H1 (cell line): ENCODE results near the gene UBE2O. TPM values are rescaled to one million over a fixed set of nuclear protein-coding genes. Genes with fewer than 3 reads are reported as not detected.

Source experiments
- CTCF ChIA-PET: fragments of 300-600 bp; sonication (Branson Sonifier 250); formaldehyde crosslinking; loops from one replicate; lab custom pipeline; 2021; ENCODE audit not compliant: partially characterized antibody; lab: Charles Lee
- POLR2A ChIA-PET: fragments of 300-600 bp; sonication (Branson Sonifier 250); formaldehyde crosslinking; loops from one replicate; lab custom pipeline; 2021; ENCODE audit warnings: inconsistent platforms; ENCODE audit not compliant: partially characterized antibody; lab: Charles Lee
- DNase-seq, 2 experiments: peaks; one replicate each; pipeline versions ENCODE4 v3.0.0 to v3.0.0-alpha.2; 2010 to 2022; ENCODE audit warnings: low spot score in 2 of 2, low read depth in 1 of 2, mixed read lengths in 1 of 2
- FAIRE-seq: peaks from 2 replicates; lab custom pipeline; 2011; peaks lifted over from hg19 to GRCh38; lab: Jason Lieb, UNC
- H2AFZ ChIP-seq: 2 replicates; pipeline ENCODE4 v1.8.1; 2012; ENCODE audit warnings: low read length, inconsistent platforms
- H2AK5ac ChIP-seq: 2 replicates; pipeline ENCODE4 v1.6.1; 2013; ENCODE audit warnings: low read depth, low read length
- H2BK120ac ChIP-seq: replicated peaks from 2 replicates; pipeline ENCODE3; 2013; ENCODE audit warnings: low read depth, low read length, inconsistent platforms
- H2BK12ac ChIP-seq: 2 replicates; pipeline ENCODE4 v1.6.1; 2013; ENCODE audit warnings: low read depth, low read length
- H2BK15ac ChIP-seq: 2 replicates; pipeline ENCODE4 v1.6.1; 2013; ENCODE audit warnings: low read length
- H2BK20ac ChIP-seq: 2 replicates; pipeline ENCODE4 v1.6.1; 2013; ENCODE audit warnings: low read length
- H2BK5ac ChIP-seq: 2 replicates; pipeline ENCODE4 v1.6.1; 2013; ENCODE audit warnings: low read depth, low read length
- H3K14ac ChIP-seq: 2 replicates; pipeline ENCODE4 v1.6.1; 2013; ENCODE audit warnings: inconsistent platforms; ENCODE audit not compliant: insufficient read length
- H3K18ac ChIP-seq: 2 replicates; pipeline ENCODE4 v1.6.1; 2013; ENCODE audit warnings: low read length; ENCODE audit errors: extremely low read depth
- H3K23ac ChIP-seq: 2 replicates; pipeline ENCODE4 v1.6.1; 2013; ENCODE audit warnings: inconsistent platforms; ENCODE audit not compliant: insufficient read length
- H3K23me2 ChIP-seq: 2 replicates; pipeline ENCODE4 v1.6.1; 2013; ENCODE audit warnings: low read depth, low read length
- H3K27ac ChIP-seq: 2 replicates; pipeline ENCODE4 v1.6.1; 2011; ENCODE audit warnings: low read depth, low read length, inconsistent platforms
- H3K27me3 ChIP-seq, 4 experiments: replicated peaks in 1 of 4; 1 replicate in 1 of 4; 2 replicates in 3 of 4; pipeline versions ENCODE4 v1.6.1 to v1.8.1; 2011 to 2013; ENCODE audit warnings: low read length in 3 of 4, mild to moderate bottlenecking in 3 of 4, inconsistent platforms in 2 of 4, mixed read lengths in 2 of 4, moderate library complexity in 1 of 4; ENCODE audit not compliant: control insufficient read depth in 3 of 4, insufficient read depth in 3 of 4; ENCODE audit errors: extremely low read depth in 1 of 4
- H3K36me3 ChIP-seq, 4 experiments: 2 replicates each; pipeline versions ENCODE4 v1.6.1 to v1.8.1; 2011 to 2013; ENCODE audit warnings: mild to moderate bottlenecking in 4 of 4, low read length in 3 of 4, moderate library complexity in 2 of 4, control low read depth in 1 of 4, inconsistent platforms in 1 of 4; ENCODE audit not compliant: insufficient read depth in 4 of 4, control insufficient read depth in 2 of 4
- H3K4ac ChIP-seq: replicated peaks from 2 replicates; pipeline ENCODE3; 2013; ENCODE audit warnings: low read length, low read depth, mixed read lengths, inconsistent platforms; ENCODE audit not compliant: insufficient read length
- H3K4me1 ChIP-seq, 4 experiments: replicated peaks in 1 of 4; 1 replicate in 1 of 4; 2 replicates in 3 of 4; pipeline versions ENCODE4 v1.6.1 to v1.8.1; 2011 to 2013; ENCODE audit warnings: low read length in 3 of 4, inconsistent platforms in 2 of 4, mixed read lengths in 1 of 4; ENCODE audit not compliant: insufficient read depth in 4 of 4, control insufficient read depth in 3 of 4
- H3K4me2 ChIP-seq, 2 experiments: 2 replicates each; pipeline versions ENCODE4 v1.6.1 to v1.8.1; 2011 to 2013; ENCODE audit warnings: low read depth in 2 of 2, low read length in 2 of 2, control low read depth in 1 of 2, inconsistent platforms in 1 of 2, mild to moderate bottlenecking in 1 of 2; ENCODE audit not compliant: insufficient read depth in 1 of 2
- H3K4me3 ChIP-seq, 4 experiments: fragments of 200-600, 300-600 bp in 1 of 4; sonication (generic), shearing (Covaris generic), sonication (Bioruptor Twin) in 1 of 4; 2 replicates each; pipeline versions ENCODE4 v1.5.1 to v1.8.1; 2011 to 2016; ENCODE audit warnings: low read length in 4 of 4, low read depth in 3 of 4, control low read depth in 2 of 4, inconsistent platforms in 2 of 4, mild to moderate bottlenecking in 2 of 4, mixed read lengths in 1 of 4, moderate library complexity in 1 of 4; ENCODE audit not compliant: insufficient read depth in 2 of 4; ENCODE audit errors: extremely low read depth in 1 of 4
- H3K56ac ChIP-seq: replicated peaks from 2 replicates; pipeline ENCODE3; 2013; ENCODE audit warnings: low read depth, mild to moderate bottlenecking, mixed read lengths, low read length, inconsistent platforms; ENCODE audit not compliant: insufficient read length
- H3K79me1 ChIP-seq: 2 replicates; pipeline ENCODE4 v1.6.1; 2013; ENCODE audit warnings: low read depth, low read length, control low read depth
- H3K79me2 ChIP-seq, 2 experiments: 2 replicates each; pipeline versions ENCODE4 v1.6.1 to v1.8.1; 2012 to 2013; ENCODE audit warnings: low read length in 2 of 2, mild to moderate bottlenecking in 2 of 2, inconsistent platforms in 1 of 2; ENCODE audit not compliant: insufficient read depth in 2 of 2, control insufficient read depth in 1 of 2
- H3K9ac ChIP-seq, 4 experiments: replicated peaks in 1 of 4; 1 replicate in 1 of 4; 2 replicates in 3 of 4; pipeline versions ENCODE4 v1.6.1 to v1.8.1; 2011 to 2013; ENCODE audit warnings: low read depth in 3 of 4, low read length in 3 of 4, control low read depth in 2 of 4, mild to moderate bottlenecking in 2 of 4, moderate library complexity in 2 of 4, inconsistent platforms in 1 of 4; ENCODE audit errors: extremely low read depth in 1 of 4
- H3K9me3 ChIP-seq, 2 experiments: 2 replicates each; pipeline versions ENCODE4 v1.6.1 to v1.8.1; 2012 to 2013; ENCODE audit warnings: mild to moderate bottlenecking in 2 of 2, moderate library complexity in 2 of 2, control low read depth in 1 of 2, inconsistent platforms in 1 of 2, low read depth in 1 of 2, low read length in 1 of 2, mixed read lengths in 1 of 2; ENCODE audit not compliant: insufficient read depth in 2 of 2
- H4K20me1 ChIP-seq, 2 experiments: replicated peaks in 1 of 2; 2 replicates each; pipeline versions ENCODE3 to v1.8.1; 2011 to 2013; ENCODE audit warnings: inconsistent platforms in 2 of 2, low read length in 2 of 2, mild to moderate bottlenecking in 1 of 2; ENCODE audit not compliant: insufficient read depth in 2 of 2, control insufficient read depth in 1 of 2
- H4K5ac ChIP-seq: 2 replicates; pipeline ENCODE4 v1.6.1; 2013; ENCODE audit warnings: low read length, low read depth, mixed read lengths, inconsistent platforms; ENCODE audit not compliant: insufficient read length
- H4K8ac ChIP-seq: 2 replicates; pipeline ENCODE4 v1.8.0; 2013; ENCODE audit warnings: mild to moderate bottlenecking, moderate library complexity, low read length, inconsistent platforms; ENCODE audit not compliant: insufficient read depth; ENCODE audit errors: extremely low read depth
- H4K91ac ChIP-seq: replicated peaks from 2 replicates; pipeline ENCODE3; 2013; ENCODE audit warnings: low read length, mixed read lengths, inconsistent platforms; ENCODE audit not compliant: insufficient read length
- BACH1 ChIP-seq: IDR thresholded peaks from 2 replicates; pipeline ENCODE4 v1.6.1; 2012; ENCODE audit warnings: low read length, improper control_type of control experiment
- CREB1 ChIP-seq: IDR thresholded peaks from 2 replicates; pipeline ENCODE4 v1.6.1; 2012; ENCODE audit warnings: inconsistent platforms
- EGR1 ChIP-seq: IDR thresholded peaks from 2 replicates; pipeline ENCODE4 v1.6.1; 2011; ENCODE audit warnings: low read depth, low read length, borderline replicate concordance
- RNF2 ChIP-seq: fragments of 200-900, 300-1000 bp; sonication (generic); IDR thresholded peaks from 2 replicates; pipeline ENCODE4 v1.7.1; 2016; ENCODE audit warnings: borderline replicate concordance, low read depth, mild to moderate bottlenecking, antibody characterized with exemption, low read length; ENCODE audit not compliant: poor library complexity, severe bottlenecking; ENCODE audit errors: missing control alignments
- SAP30 ChIP-seq: fragments of 300-600 bp; sonication (generic); IDR thresholded peaks from 2 replicates; pipeline ENCODE4 v1.7.1; 2012; ENCODE audit warnings: low read length, moderate library complexity, mild to moderate bottlenecking, inconsistent platforms; ENCODE audit not compliant: insufficient read depth, insufficient replicate concordance
- TAF1 ChIP-seq: IDR thresholded peaks from 2 replicates; pipeline ENCODE4 v1.6.1; 2011; ENCODE audit warnings: mild to moderate bottlenecking, low read depth, low read length
- TBP ChIP-seq: IDR thresholded peaks from 2 replicates; pipeline ENCODE4 v1.6.1; 2011; ENCODE audit warnings: low read depth, low read length, improper control_type of control experiment
- YY1 ChIP-seq: IDR thresholded peaks from 2 replicates; pipeline ENCODE4 v1.6.1; 2011; ENCODE audit warnings: low read depth, mild to moderate bottlenecking, low read length
- WGBS, 2 experiments: shearing (Covaris generic) in 1 of 2; methylation state at CpG; one replicate each; pipeline versions ENCODE4 v1.1.6 to v1.1.7; 2013 to 2015; ENCODE audit warnings: low lambda C conversion rate in 2 of 2, mixed read lengths in 2 of 2, inconsistent platforms in 1 of 2, low coverage in 1 of 2, missing lambda C conversion rate in 1 of 2; ENCODE audit not compliant: insufficient replicate concordance in 2 of 2, insufficient coverage in 1 of 2, insufficient read length in 1 of 2; ENCODE audit errors: extremely low coverage in 1 of 2, missing lambda C conversion rate in 1 of 2; 5-methylcytosine and 5-hydroxymethylcytosine counted together
- polyA plus RNA-seq, 7 experiments: library from polyadenylated mRNA; depleted of rRNA in 3 of 7; stranded (reverse) in 5 of 7; unstranded in 2 of 7; fragments of >200 nt in 5 of 7; fragments of 200-250 nt in 2 of 7; gene quantifications; 1 replicate in 5 of 7; 2 replicates in 1 of 7; 4 replicates in 1 of 7; pipeline versions ENCODE4 v1.2.1 to v1.2.3, GENCODE V29; 2011 to 2013; ENCODE audit warnings: missing spikeins in 2 of 7, mixed read lengths in 2 of 7
- total RNA-seq: library from RNA; stranded (reverse); fragmentation: NEBNext Ultra II Directional; extraction: Animal tissue kit (Norgen Biotek cat#: 25700); gene quantifications from 2 replicates; pipeline ENCODE4 v1.2.1, GENCODE V29; 2021
- TF ChIP-seq, protein P1 (sequence below): IDR thresholded peaks from 2 replicates; pipeline ENCODE4 v1.6.1; 2012; ENCODE audit warnings: low read length, inconsistent platforms

UBE2O gene
- total and polyA plus RNA-seq, 2 of the 8 experiments (the other 6 are each of a cell fraction or from before 2014, with no cell fraction given): 24.4 to 63.0 TPM

DNA sequence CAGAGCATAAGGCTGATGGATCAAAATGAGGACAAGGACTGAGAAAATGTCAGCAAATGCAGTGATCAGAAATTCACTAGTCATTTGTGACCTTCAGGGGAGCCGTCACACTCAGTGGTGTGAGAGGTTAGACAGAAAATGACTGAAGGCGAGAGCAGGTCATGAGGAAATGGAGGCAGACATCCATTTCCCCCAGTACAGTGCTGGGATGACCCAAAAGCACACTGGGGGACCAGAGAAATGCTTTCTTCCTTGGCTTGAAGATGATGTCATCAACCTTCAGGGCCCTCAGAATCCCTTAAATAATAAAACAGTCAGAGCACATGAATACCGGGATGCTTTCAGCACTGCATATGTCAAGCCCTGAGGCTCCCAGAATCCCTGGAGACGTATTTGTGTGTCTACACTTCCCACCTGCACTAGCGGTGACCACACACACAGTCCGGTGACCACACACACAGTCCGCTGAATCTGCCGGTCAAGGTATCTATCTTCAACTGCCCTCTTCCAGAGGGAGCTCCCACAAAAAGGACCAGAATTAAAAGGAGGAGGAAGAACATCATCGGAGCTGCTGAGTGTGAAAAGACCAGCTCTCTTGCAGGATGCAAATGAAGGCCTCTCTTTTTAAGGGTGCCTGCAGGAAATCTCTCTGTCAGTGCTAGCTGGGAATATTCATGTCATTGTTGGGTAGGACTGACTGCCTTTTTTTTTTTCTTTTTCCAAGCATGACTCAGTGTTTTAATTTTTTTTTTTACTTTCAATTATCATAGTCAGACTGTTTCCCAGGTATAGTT is 8.2 kb downstream of the UBE2O start:
- no peak for FAIRE-seq
- Histone ChIP-seq H3K4me2 (peak overlapping the region; percentile 56 to 65), H2AFZ (no peak overlapping the region), H3K18ac (peak overlapping the region; percentile 53), H4K91ac (peak overlapping the region; percentile 38), H3K4me1 (peaks cover 35 to 67% (median 64%) of the 10 kb centered on the region in 4 experiments), H3K27ac (peak overlapping the region; percentile 22; the same call in 1 of the 2 replicates), H3K9ac (no peak overlapping the region), H4K8ac (no peak overlapping the region), H2AK5ac (peak overlapping the region; percentile 71; the same call in 1 of the 2 replicates), H2BK5ac (peak overlapping the region; percentile 85), H3K23ac (no peak overlapping the region), H3K4ac (no peak overlapping the region), H3K36me3 (no peaks in the 10 kb centered on the region), H3K23me2 (no peaks in the 10 kb centered on the region), H2BK120ac (no peak overlapping the region), H3K4me3 (peak overlapping the region in 1 of 4 experiments; percentile 31; a peak in 2 of 8 replicates), H3K79me2 (peaks cover 26 to 93% of the 10 kb centered on the region in 2 experiments), H3K79me1 (peaks cover 18% of the 10 kb centered on the region), H3K14ac (no peak overlapping the region), H4K5ac (peak overlapping the region; percentile 3), H2BK20ac (no peak overlapping the region; the same call in 1 of the 2 replicates), H3K56ac (no peak overlapping the region), H4K20me1 (peaks cover 15 to 31% of the 10 kb centered on the region in 2 experiments), H2BK12ac (peak overlapping the region; percentile 32; the same call in 1 of the 2 replicates), H3K9me3 (no peaks in the 10 kb centered on the region), H2BK15ac (no peak overlapping the region), H3K27me3 (no peaks in the 10 kb centered on the region)
- DNase-seq: no peak
- ChIA-PET POLR2A (interaction anchor here (0.6 to 1.7 kb wide), 7 partner anchors 7 to 113 kb away, joined by 3 to 6 read pairs (median 4); partner anchors contain the start of genes AANAT, SPHK1 and UBE2O), CTCF (interaction anchor here (0.6 to 3.2 kb wide), 17 partner anchors 9 to 1099 kb away, joined by 3 to 20 read pairs (median 6); partner anchors contain the start of gene UBE2O)
- WGBS, 2 experiments: 15% methylated on average over 9 of the region's 9 CpGs; no CpG with 5 or more reads in 1 of the 2 experiments
- peak; percentile 98 for TF ChIP-seq BACH1
- TF ChIP-seq EGR1: no peak
- TF ChIP-seq SAP30: peak; percentile 27
- no peak for TF ChIP-seq CREB1
- no peak for TF ChIP-seq YY1
- peak; percentile 28; the same call in 1 of the 2 replicates for TF ChIP-seq TBP
- TF ChIP-seq, protein P1, sequence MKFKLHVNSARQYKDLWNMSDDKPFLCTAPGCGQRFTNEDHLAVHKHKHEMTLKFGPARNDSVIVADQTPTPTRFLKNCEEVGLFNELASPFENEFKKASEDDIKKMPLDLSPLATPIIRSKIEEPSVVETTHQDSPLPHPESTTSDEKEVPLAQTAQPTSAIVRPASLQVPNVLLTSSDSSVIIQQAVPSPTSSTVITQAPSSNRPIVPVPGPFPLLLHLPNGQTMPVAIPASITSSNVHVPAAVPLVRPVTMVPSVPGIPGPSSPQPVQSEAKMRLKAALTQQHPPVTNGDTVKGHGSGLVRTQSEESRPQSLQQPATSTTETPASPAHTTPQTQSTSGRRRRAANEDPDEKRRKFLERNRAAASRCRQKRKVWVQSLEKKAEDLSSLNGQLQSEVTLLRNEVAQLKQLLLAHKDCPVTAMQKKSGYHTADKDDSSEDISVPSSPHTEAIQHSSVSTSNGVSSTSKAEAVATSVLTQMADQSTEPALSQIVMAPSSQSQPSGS: peak; percentile 77
- 0 out of 2 replicates have a peak, but pooled peaks have one; percentile 19 for TF ChIP-seq TAF1
- TF ChIP-seq RNF2: no peak
